GM19025 (cell line): ENCODE measurements around the gene OR5AC2.

Experiments used
- ATAC-seq: cut with Tn5 transposase; IDR thresholded peaks from one replicate; pipeline ENCODE4 v1.9.1; 2021; ENCODE audit warnings: mild to moderate bottlenecking, low read depth, moderate library complexity; ENCODE audit not compliant: unreplicated experiment

OR5AC2 gene

DNA sequence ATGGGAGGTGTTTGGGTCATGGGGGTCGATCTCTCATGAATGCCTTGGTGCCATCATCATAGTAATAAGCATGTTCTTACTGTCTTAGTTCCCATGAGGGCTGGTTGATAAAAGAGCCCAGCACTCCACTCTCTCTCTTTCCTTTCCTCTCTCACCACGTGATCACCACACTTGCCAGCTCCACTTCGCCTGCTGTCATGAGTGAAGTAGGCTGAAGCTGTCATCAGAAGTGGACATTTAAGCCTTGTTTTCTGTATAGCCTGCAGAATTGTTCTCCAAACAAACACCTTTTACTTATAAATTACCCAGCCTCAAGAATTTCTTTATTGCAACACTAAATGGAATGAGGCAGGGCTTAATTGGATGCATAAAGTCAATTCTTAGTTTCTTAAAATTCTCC lies 49.7 kb downstream of the OR5AC2 start:
- ATAC-seq: no peak
